DMS53 (cell line): Measurements from ENCODE around the gene LRRC15.

Experiments
- DNase-seq: peaks from one replicate; lab custom pipeline; 2025; lab: John Stamatoyannopoulos, UW

The LRRC15 gene

GRCh38 chr3:194332858-194333211, 36.7 kb downstream of the LRRC15 start:
- DNase-seq = no peak

DNA sequence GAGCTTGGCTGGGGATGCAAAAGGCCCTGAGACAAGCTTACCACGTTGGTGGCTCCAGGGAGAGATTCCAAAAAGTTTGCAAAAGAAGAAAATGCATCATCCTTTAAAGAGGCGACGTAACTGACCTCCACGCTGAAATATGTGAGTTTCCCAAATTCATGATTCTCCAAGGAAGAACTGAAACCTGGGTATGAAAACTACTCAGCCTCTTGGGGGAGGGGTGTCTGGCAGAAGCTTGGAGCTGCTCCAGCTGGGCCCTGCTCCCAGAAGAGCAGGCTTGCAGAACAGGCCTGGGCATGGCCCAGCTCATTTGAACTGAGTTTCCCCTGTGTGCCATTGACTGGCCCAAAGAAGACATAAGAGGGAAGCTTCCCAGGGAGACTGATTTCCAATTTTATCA, 39.0 kb downstream of the LRRC15 start:
- no peak for DNase-seq

- no peak for DNase-seq
These were observed 39.4 kb downstream of the LRRC15 start for GRCh38 chr3:194330160-194330559.

GRCh38 chr3:194329583-194329965, 40.0 kb downstream of the LRRC15 start:
- no peak for DNase-seq

GRCh38 chr3:194328942-194329582, 40.5 kb downstream of the LRRC15 start:
- no peak for DNase-seq

GRCh38 chr3:194328053-194328657, 41.4 kb downstream of the LRRC15 start:
- no peak for DNase-seq

DNA sequence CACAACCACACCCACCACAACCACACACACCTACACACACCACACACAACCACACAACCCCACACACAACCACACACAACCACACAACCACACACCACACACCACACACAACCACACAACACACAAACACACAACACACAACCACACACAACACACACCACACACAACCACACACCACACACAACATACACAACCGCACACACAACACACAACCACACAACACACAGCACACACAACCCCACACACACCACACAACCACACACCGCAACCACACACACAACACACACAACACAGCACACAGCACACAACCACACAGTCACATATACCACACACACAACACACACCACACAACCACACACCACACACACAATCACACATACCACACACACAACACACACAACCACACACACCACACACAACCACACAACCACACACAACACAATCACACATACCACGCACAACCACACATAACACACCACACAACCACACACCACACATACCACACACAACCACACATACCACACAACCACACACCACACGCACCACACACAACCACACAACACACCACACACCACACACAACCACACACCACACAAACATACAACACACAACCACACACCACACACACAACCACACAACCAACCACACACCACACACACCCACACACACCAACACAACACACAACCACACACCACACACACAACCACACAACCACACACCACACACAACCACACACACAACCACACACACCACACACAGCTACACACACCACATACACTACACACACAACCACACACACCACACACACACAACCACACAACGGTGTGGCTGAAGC, 42.1 kb downstream of the LRRC15 start:
- no peak for DNase-seq

DNA sequence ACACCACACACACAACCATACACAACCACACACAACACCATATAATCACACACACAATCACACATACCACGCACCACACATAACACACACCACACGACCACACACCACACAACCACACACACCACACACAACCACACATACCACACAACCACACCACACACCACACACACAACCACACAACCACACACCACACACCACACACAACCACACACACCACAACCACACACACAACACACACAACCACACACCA, 42.6 kb downstream of the LRRC15 start:
- no peak for DNase-seq

DNA sequence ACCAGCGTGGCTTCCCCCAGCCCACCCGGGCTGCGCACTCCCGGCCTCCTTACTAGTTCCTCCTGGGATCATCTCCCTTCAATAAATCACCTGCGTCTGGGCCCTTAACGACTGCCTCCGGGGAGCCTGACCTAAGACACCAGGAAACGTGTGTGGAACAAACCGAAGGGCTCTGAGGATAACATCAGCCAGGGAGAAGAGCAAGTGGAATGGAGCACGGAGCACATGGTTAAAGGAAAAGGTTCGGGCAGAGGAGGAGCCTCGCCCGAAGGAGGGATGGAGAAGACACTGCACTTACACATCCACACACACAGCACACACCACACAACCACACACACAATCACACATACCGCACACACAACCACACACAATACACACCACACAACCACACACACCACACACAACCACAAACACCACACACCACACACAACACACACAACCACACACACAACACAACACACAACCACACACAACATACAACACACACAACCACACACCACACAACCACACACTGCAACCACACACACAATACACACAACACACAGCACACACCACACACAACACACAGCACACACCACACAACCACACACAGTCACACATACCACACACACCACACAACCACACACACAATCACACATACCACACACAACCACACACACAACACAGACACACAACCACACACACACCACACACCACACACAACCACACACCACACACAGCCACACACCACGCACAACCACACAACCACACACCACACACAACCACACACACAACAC, 43.2 kb downstream of the LRRC15 start:
- no peak for DNase-seq

- no peak for DNase-seq
These were observed 44.0 kb downstream of the LRRC15 start for GRCh38 chr3:194325424-194326153.

DNA sequence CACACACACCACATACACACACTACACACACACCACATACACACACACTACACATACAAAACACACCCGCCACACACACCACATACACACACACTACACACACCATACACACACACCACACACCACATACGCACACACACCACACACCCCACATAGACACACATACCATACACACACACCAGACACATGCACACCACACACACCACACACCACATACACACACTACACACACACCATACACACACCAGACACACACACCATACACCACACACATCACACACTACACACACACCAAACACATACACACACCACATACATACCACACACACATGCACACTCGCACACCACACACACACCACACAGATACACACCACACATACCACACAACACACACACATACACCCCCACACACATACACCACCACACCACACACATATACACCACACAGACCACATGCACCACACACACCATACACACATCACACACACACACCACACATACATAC, 44.7 kb downstream of the LRRC15 start:
- no peak for DNase-seq

- no peak for DNase-seq
These were observed 45.5 kb downstream of the LRRC15 start for GRCh38 chr3:194323785-194324735.

DNA sequence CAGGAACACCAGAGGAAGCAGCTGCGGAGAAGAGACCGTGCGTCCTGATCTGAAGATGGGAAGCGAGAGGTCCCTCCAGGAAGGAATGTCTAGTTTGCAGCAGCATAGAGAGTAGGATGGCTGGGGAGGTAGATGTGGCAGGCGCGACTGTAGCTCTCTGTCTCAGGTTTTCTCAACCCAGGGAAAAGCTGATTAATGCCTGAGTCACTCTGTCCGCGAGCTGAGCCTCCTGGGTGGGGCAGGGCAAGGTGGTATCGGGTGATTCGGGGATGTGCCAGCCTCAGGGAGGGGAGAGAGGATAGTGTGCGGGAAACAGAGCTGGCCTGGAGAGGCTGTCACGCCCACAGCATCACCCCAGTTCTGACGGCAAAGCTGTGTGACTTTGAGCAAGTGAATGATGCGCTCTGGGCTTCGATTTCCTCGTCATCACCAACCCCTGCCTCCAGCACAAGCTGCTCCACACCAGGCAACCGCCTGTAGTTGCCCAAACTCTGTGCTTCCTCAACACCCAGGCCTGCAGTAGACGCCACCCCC, 46.8 kb downstream of the LRRC15 start:
- DNase-seq = peak; percentile 85

DNA sequence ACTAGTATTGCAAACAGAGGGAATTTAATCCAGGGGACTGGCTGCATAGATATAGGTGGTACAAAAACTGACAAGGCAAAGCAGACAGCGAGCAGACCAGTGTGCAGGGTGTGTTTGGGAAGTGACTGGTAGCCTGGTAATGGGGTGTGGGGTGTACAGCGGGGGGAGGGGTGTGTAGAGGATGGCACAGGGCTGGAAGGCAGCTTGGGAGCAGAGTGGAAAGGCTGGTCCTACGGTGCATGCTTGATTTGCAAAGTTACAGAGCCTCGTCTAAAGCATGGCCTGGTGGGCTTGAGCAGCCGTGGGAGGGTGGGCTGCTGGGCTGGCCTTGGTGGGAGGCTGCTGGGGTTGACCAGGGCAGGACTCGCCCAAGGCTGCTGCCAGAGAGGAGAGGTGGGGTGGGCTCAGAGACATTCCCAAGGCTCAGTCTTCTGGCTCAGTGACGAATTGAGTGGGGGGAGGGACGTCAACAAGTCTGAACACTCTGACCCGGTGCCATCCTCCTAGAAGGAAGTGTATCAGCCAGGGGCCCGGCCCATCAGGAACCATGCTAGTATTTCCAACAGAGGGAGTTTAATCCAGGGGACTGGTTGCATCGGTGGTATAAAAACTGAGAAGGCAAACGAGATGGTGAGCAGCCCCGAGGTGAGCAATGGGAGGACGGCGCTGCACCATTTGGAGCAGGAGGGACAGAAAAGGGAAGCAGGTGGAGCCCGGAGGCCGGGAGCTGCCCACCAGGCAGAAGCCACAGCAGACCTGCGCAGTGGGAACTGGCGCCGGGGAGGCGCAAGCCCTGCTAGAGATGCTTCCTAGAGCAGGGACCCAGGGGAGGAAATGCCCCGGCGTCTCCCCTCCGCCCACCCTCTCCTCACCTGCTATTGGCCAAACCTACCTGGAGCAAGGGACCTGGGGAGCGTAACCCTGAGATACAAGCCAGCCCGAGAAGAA, 47.6 kb downstream of the LRRC15 start:
- DNase-seq = peak; percentile 88

- peak; percentile 53 for DNase-seq
These were observed 48.7 kb downstream of the LRRC15 start for GRCh38 chr3:194320744-194321243.

DNA sequence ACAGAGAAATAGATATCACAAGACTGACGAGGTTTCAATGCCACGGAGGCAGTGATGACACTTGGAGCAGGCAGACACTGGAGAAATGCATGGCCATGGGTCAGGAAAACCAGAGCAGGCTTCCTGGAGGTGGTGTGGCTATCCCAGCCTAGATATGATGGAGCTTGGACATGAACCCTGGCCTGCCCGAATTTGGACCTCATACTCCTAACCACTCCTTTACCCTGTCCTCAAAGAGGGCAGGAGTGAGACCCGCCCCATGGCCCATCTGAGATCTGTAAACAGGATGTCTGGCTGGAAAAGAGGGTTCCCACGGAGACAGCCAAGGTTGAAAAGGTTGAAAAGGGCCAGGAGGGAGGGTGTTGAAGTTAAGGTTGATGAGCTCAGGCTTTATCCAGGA, 49.4 kb downstream of the LRRC15 start:
- DNase-seq = no peak

DNA sequence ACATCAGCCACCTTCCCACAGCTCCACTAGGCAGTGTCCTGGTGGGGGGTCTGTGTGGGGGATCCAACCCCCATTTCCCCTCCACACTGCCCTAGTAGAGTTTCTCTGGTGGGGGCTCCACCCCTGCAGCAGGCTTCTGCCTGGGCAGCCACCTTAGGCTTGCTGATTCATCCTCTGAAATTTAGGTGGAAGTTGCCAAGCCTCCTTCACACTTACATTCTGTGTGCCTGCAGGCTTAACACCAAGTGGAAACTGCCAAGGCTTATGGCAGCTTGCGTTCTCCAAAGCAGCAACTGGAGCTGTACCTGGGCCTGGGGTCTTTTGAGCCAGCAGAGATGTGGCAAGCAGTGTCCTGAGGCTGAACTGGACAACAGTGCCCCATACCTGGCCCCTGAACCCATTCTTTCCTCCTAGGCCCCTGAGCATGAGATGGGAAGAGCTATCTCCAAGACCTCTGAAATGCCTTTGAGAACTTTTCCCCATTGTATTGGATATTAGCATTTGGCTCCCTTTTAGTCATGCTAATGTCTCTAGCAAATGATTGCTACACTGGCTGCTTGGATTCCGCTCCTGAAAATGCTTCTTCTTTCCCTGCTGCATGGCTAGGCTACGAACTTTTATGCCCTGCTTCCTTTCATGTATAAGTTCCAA, 50.9 kb downstream of the LRRC15 start:
- DNase-seq = no peak

- DNase-seq = no peak
These were observed 52.6 kb downstream of the LRRC15 start for GRCh38 chr3:194316918-194317317.

DNA sequence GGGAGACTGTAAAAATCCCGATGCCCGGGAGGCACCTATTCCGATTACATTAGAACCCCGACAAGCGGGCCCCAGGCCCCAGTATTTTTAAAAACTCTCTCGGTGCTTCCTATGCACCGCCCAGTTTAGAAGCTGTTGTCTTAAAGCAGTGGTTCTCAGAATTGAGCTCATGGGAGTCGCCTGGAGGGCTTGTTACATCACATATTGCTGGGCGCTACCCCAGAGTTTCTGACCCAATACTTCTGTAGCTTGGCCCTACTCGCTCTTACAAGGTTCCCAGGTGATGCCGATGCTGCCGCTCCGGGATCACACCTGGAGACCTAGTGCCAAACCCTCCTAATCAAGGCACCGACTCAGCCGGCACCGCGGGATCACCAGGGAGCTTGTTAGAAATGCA, 53.6 kb downstream of the LRRC15 start:
- DNase-seq = no peak
